HG02970 (cell line): ENCODE data around the gene ADAMTS9.
"Not testable (repeated sequence)": the region's sequence is repeated elsewhere in the genome, so short reads cannot be mapped to it uniquely, and the experiment has no call there.

Experiments
- ATAC-seq: cut with Tn5 transposase; IDR thresholded peaks from one replicate; pipeline ENCODE4 v1.9.1; 2021; ENCODE audit warnings: mild to moderate bottlenecking, moderate library complexity, moderate number of reproducible peaks; ENCODE audit not compliant: unreplicated experiment, low FRiP score

Gene ADAMTS9

DNA sequence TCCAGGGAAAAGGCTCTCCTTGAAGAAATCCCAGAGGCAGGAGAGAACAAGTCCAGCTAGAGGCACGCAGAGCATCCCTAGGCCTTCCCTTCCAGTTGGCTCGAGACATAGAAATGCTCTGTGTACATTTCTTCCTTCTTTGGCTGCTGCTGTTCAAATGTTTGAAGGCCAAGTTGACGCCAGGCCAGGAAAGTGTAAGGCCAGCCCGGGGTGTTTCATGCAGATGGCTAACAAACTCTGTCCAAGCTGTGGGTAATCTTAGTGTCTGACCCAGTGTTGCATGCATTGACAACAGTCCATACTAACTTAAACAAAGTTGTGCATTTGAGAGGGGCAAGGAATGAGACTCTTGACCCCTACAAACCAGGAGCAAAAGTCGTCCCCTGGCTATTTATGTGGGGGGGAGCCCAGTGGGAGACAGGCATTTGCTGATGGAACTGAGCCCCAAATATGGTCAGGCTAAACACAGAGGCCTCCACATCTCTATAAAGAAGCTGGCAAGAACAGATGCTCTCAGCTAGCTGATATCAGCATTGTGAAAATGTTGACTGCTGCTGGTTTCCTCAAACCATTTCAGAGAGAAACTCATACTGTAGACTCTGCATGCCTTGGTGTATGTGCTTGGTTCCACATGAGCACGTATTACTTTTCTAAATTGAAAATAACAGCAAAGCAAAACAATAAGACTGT lies 139.5 kb downstream of the ADAMTS9 start:
- ATAC-seq: no peak

DNA sequence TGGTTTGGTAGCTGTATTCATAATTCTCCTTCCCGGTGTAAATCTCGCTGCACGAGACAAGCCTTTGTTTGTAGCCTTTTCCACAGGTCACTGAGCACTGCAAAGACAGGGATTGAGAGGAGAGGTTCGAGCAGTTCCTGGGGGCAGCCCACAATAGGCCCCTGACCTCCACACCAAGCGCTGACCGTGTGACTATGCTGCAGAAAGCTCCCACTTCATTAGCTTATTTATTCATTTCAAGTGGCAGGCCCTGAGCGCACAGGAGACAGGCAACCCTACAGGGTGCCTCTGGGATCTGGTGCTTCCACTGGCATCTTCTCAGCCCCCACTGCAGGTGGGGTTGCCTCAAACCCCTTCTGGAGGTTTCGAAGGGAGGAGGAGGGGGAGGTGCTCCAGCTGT lies 140.9 kb downstream of the ADAMTS9 start:
- ATAC-seq: no peak

DNA sequence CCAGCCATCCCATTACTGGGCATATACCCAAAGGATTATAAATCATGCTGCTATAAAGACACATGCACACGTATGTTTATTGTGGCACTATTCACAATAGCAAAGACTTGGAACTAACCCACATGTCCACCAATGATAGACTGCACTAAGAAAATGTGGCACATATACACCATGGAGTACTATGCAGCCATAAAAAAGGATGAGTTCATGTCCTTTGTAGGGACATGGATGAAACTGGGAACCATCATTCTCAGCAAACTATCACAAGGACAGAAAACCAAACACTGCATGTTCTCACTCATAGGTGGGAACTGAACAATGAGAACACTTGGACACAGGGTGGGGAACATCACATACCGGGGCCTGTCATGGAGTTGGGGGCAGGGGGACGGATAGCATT lies 142.6 kb downstream of the ADAMTS9 start:
- ATAC-seq: not testable (repeated sequence)

DNA sequence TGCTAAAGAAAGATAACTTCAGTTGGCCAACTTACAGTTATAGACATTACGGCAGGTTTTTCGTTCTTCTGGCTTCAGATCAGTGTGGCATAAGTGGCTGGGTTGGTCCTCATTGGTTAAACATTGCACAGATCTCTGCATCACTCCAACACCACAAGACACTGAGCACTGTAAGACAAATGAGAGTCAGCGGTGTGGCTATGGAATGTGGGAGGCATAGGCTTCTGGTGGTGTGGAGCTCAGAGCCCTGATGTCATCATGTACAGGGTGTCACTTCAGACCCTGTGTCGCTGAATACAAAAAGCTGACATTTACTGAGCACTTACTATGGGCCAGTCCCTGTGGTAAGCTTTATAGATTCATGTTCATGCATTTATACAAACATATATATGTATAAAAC lies 146.0 kb downstream of the ADAMTS9 start:
- ATAC-seq: no peak

DNA sequence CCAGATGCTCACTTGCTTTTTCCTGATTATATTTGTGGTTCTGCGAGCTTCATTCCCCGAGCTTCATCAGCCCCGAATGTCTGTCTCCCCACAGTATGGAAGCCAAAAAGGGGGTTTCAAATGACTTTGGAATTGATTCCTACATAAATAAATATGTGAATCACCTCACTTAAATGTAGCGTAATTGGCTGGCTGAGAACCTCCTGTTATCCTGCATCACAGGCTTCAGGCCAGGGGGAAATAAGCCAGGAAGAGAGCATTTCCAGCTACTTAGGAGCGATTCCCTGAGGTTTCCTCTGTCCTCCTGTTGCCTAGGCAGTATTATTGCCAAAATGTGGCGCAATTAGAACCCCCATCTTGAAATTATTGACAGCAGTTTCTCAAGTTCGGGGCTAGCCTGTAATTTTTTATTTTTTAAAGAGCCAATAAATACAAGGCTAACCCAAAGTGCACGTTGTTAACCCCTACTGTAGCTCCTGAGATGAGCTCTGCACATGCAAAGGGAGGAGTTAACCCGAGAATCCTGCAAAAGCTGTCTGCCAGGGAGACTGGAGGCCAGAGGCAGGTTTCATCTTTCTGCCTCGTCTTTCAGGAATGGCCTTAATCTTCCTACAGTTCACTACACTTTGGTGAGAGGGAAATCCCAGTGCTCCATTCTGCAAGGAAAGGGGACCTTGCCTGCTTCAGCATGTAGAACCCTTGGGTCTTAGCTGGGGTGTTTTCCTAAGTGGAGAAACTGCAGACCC lies 148.2 kb downstream of the ADAMTS9 start:
- no peak for ATAC-seq

DNA sequence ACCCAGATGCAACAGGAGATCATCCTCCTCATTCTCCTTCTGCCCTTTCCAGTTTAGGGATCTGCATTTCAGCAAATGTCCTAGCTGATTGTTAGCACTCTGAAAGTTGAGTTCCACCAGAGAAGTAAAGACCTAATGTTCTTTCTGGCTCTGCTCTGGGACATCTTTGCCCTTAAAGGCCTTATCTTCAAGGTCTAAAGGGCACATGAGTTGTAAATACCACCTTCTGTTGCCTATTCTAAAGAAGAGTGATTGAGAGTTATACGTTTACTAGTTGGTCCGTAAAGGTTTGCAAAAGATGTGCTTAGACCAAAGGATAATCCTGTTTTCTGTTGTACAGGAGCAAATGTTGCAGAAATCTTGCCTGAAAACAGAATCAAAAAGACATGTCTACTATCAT lies 151.6 kb downstream of the ADAMTS9 start:
- no peak for ATAC-seq

DNA sequence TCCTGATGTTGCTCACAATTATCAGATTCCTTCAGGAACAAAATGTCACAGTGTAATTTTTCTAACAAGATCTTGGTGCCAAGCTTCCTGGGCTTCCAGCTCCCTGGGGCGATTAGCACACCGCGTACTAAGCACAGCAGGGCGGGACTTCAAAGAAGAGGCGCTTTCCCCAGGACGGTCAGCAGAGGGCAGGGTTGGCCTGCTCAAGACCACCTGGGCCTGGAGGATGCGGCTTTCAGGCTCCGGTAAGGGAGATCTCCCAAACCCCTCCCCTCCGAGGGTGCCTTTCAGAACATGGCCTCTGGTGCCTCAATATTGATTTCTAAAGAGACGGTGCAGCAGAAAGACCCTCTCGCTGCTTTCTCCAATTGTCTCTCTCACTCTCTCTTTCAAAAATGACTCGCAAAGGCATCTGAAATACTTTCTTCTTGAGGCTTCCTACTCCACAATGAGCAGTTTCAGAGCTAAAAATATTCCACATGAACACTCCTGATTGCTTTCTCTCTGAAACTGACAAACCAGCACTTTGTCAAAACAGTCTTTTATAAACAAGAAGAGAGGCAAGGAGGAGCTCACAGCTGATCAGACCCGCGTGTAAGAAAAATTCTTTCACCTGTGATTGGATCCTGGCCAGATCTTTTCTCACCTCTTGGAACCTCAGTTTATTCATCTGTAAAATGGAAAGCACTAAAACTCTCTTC lies 154.0 kb downstream of the ADAMTS9 start:
- peak; percentile 86 for ATAC-seq

DNA sequence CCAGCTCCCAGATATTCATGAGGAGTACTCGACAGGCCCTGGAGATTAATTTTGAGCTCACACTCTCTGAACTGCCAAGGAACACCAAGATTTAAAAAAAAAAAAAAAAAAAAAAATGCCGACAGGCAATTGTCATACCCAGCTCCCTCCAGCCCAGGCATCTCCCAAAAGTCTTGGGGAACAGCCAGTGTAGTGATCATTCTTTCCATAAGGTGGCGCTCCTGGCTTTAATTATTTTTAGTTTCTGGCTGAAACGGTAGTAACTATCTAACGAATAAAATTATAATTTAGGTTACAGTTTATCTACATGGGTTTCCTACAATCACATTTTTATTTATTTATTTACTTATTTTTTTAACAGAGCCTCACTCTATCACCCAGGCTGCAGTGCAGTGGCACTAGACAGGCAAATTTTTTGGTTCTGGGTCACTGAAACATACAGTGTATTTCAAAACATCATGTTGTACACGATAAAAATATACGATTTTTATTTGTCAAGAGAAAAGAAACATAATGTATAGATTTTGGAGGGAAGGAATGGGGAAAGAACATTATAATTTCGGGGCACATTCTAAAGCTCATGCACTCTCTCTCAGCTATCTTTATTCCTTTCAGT lies 157.3 kb downstream of the ADAMTS9 start:
- ATAC-seq: no peak

DNA sequence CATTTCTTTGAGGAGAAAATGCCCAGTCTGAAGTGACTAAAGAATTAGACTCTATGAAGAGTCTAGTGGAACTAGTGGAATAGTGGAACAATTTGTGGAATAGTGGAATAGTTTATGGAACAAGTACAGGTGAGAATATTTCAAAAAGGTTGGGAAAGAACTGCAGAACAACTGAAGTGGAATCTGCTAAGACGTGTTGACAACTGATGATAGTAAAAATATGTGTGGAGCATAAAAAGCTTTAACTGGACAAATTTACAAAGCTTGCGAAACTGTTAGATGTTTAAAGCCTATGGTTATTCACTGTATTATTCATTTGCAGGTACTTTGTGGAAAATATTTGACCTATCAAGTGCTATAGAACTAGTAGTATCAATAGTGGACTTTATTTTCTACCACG lies 164.5 kb downstream of the ADAMTS9 start:
- ATAC-seq: no peak

DNA sequence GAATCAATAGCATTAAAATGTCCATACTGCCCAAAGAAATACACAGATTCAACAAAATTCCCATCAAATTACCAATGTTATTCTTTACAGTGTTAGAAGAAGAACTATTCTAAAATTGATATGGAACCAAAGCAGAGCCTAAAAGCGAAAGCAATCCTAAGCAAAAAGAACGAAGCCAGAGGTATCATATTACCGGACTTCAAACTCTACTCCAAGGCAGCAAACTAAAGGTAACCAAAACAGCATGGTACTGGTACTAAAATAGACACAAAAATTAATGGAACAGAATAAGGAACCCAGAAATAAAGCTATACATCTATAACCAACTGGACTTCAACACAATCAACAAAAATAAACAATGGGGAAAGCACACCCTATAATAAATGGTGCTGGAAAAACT lies 167.5 kb downstream of the ADAMTS9 start:
- ATAC-seq: no peak

DNA sequence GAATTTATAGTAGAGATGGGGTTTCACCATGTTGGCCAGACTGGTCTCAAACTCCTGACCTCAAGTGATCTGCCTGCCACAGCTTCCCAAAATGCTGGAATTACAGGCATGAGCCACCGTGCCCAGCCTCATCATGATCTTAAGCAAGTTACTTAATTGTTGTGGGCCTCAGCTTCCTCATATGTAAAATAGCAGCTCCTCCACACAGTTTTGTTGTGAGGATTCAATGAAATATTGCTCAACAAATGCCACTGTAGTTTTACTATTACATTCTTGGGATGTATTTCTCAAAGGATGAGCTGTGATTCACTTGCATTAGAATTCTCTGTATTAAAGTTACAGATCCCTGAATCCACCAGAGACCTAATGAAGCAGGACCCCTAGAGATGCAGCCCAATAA lies 168.8 kb downstream of the ADAMTS9 start:
- no peak for ATAC-seq

DNA sequence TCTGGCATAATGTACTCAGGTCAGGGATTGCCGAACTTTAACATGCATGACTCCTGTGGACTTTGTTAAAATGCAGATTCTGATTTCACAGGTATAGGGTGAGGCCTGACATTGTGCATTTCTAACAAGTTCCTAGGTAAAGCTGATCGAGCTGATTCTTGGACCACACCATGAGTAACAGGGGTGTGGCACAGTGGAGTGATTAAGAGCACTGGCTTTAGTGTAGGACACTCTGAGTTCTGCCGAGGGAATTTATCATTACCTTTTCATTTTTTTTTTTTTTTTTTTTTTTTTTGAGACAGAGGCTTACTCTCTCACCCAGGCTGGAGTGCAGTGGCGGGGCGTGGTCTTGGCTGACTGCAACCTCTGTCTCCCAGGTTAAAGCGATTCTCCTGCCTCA lies 169.3 kb downstream of the ADAMTS9 start:
- ATAC-seq: no peak

DNA sequence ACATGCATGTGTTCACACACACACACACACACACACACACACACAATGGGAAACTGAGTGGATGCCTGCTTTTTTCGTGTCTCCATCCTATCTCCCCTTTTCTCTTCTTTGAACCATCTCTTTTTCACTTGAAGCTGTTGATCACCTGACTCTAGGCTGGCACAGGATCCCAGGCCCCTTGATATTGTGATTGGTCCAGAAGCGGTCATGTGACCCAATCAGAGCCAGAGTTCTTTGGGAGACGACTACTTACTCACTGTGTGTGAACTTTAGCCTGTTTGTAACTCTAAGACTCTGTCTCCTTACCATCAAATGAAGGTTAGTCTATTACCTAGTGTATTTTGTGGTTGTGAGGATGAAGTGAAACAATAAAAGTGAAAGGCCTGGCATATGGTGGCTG lies 172.9 kb downstream of the ADAMTS9 start:
- no peak for ATAC-seq

DNA sequence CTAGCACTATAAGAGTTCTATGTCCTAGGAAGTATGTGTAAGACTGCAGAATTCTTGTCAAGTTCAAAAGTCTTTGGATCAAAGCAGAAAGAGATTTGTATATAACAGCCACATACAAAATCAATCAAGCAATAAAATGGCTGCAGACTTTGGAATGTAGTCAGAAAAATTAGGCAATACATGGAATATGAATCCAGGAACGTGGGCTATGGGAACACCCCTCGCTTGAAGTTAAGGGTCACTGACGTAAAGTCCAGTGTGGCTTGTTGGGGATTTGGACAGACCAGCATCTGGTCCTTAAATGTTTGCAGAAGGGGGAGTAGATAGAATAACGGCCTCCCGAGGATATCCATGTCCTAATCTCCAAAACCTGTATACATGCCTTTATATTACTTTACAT lies 178.6 kb downstream of the ADAMTS9 start:
- ATAC-seq: no peak

DNA sequence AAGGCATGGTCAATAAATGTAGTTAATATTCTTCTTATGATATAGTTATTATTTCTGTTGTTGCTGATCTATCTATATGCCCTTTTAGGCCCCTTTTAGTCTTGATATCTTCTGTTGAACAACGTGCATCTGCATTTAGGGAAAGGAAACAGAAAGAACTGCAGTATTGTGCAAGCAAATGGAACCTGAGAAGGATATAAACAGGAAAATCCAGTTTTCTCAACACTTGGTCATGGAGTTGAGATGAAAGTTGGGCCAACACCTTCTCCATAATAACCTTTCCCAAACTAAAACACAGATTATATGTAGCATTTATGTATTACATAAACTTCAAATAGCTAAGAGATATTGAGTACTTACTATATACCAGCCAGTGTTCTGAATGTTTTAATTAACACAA lies 179.7 kb downstream of the ADAMTS9 start:
- ATAC-seq: no peak

DNA sequence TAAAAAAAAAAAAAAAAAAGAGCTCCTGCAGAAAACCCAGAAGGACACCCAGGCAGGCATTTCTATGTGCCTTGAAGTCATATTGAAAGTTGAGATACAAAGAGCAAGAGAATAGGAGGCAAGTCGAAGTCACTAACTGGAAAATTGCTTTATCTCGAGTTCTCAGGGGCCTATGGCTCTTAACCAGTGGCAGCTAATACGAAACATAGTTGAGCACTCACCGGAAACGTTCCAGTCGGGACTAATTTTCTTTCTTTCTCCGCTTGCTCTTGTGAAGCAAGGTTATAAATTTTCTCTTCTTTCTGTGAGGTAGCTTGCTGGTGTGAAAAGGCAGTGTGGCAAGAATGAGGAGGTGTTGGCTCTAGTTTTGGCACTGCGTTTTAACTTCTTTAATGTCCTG lies 181.5 kb downstream of the ADAMTS9 start:
- ATAC-seq: no peak

DNA sequence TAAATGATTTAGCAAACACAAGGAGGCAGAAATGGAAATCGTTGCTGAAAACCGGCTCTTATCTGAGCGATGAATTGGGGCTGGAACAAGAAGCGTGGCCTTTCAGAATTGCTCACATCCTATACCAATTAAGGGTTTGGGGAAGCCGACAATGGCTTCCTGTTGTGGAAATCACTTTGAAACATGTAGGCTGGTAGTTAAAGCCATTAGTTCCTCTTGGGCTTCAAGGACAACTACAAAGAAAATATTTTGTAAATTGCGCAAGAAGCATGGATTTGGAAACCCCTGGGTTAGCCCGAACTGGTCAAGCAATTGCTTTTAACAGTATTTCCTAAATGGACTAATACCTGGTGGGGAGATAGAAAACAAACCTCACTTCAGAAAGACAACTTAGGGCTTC lies 182.4 kb downstream of the ADAMTS9 start:
- ATAC-seq: no peak

DNA sequence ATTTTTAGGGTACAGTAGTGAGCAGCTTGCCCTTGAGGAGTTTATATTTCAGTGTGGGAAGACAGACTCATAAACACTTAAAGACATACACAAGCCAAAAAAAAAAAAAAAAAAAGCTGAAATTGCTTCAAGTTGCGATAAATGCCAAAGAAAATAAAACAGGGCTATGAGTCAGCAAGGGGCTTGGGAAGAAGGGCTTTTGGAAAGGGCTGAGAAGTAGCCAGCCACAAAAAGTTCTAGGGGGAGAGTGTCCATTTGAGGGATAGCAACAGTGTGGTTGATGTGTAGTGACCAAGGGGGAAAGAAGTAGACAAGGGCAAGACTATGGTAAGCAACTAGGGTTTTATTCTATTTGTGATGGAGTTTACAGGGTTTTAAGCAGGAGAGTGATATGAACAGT lies 185.5 kb downstream of the ADAMTS9 start:
- ATAC-seq: no peak

DNA sequence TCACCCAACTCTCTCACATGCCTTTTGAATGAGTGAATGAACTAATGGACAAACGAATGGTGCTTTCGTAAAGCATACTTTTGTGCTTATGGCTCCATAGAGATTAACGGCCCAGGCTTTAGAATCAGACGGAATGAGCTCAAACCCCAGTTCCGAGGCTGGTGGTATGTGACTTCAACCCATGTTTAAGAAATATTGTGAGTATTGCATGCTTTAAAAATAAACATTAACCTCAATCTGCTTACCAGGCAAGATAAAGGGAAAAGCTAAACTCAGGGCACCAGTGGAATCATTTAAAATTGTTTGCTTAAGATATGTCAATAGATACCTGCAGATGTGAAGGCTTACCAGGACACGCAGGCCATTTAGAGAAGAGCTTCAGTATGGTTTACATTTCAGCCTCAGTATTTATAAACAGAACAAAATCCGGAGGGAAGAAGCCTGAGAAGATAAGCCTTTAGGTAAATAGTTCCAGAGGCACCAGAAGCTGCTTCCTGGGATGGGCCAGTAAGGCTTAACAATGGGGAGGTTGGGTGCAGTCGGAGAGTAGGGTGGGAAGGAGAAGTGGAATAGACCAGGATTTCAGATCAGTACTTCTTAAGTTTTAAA lies 186.4 kb downstream of the ADAMTS9 start:
- ATAC-seq: no peak

DNA sequence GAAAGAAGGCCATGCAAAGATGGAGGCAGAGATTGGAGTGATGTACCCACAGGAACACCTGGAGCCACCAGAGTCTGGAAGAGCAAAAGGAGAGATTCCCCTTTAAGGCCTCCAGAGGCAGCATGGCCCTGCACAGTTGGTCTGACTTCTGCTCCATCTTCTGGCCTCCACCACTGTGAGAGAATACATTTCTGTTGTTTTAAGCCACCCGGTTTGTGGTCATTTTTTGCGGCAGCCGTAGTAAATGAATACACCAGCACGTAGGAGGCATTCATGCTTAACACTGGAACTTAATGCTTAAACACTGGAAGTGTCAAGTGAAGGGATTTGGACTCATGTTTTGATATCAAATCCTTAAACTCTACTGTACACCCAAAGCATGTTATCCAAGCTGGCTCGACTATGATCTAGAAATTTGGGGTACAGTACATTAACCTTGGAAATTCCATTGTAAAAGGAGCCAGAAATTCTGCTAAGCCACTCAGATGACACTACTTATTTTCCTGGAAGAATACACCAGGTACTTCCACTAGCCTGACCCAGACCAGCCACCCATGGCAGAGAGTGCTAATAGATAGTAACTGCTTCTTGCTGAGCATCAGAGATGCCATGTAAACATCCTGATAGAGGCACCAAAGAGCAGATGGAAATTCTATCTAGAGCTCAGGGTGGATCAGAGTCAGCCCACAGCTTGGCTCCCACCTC lies 190.9 kb downstream of the ADAMTS9 start:
- no peak for ATAC-seq
